Pancreas (tissue), 10 donors: ENCODE measurements around the gene SPATS2. TPM values are rescaled to one million over a fixed set of nuclear protein-coding genes. Genes with fewer than 3 reads are reported as not detected.

Source experiments
- ATAC-seq, 4 donors: fragments of 200-7000 bp; cut with Tn5 transposase; one replicate each; pipeline versions ENCODE4 v1.8.0 to v1.9.1; 2020; ENCODE audit warnings: mild to moderate bottlenecking in 4 of 4, moderate library complexity in 4 of 4
- DNase-seq, 6 donors: peaks; one replicate each; pipeline ENCODE4 v3.0.0-alpha.2; 2020
- FAIRE-seq: peaks from 2 replicates; lab custom pipeline; 2012; peaks lifted over from hg19 to GRCh38; lab: Jason Lieb, UNC
- H3K27ac ChIP-seq, 4 donors: fragments of 200-600 bp; sonication (generic); 1 replicate in 3 of 4; 2 replicates in 1 of 4; pipeline versions ENCODE4 v1.5.0 to v1.8.0; 2020
- H3K27me3 ChIP-seq, 4 donors: fragments of 200-600 bp; one replicate each; pipeline ENCODE4 v1.8.0; 2021
- H3K36me3 ChIP-seq, 3 donors: fragments of 200-600 bp; sonication (generic) in 1 of 3; one replicate each; pipeline versions ENCODE4 v1.5.0 to v1.8.0; 2020 to 2021
- H3K4me1 ChIP-seq, 3 donors: fragments of 200-600 bp; one replicate each; pipeline ENCODE4 v1.8.0; 2021
- H3K4me3 ChIP-seq, 4 donors: fragments of 200-600 bp; sonication (generic) in 2 of 4; one replicate each; pipeline versions ENCODE4 v1.5.0 to v1.8.0; 2020 to 2021
- H3K9me3 ChIP-seq, 4 donors: fragments of 200-600 bp; one replicate each; pipeline ENCODE4 v1.8.0; 2021
- WGBS, 2 donors: extraction: QIAGEN DNeasy Blood & Tissue Kit; methylation state at CpG; one replicate each; pipeline ENCODE4 v1.1.7; 2013; 5-methylcytosine and 5-hydroxymethylcytosine counted together
- intact Hi-C, 3 donors: fragments of 100-400 bp; cut with DNase I; formaldehyde crosslinking; loops; one replicate each; pipeline versions ENCODE4 v1.11.1 to v1.14.2; 2022
- polyA plus RNA-seq, 2 donors: library from polyadenylated mRNA; stranded (reverse); fragments of 200-250 nt; gene quantifications; one replicate each; pipeline ENCODE4 v1.2.3, GENCODE V29; 2013
- total RNA-seq, 6 donors: library from RNA; stranded (reverse); fragmentation: NEBNext Ultra II Directional in 4 of 6; extraction: Animal tissue kit (Norgen Biotek cat#: 25700) in 4 of 6; gene quantifications; one replicate each; pipeline versions ENCODE4 v1.2.1 to v1.2.4, GENCODE V29; 2021 to 2023
- TF ChIP-seq, protein P1 (sequence below), 4 donors: fragments of 200-600 bp; sonication (generic) in 3 of 4; IDR thresholded peaks; one replicate each; pipeline versions ENCODE4 v1.5.0 to v1.8.0; 2021; ENCODE audit warnings: antibody characterized with exemption in 4 of 4
- donor health status: healthy with polysubstance abuse.
- donor health status: DM: no; HTN: no; CAD: no; lungs with moderate emphysema.
- donor health status: DM: no; HTN: no; CAD: no.
- donor health status: control.
- donor health status: control.
- donor health status: Bipolar disorder and iron deficiency.
- donor health status: DM: yes; HTN: yes; CAD: no.
- donor health status: DM: no; HTN: no; CAD: no.
- donor health status: DM: no; HTN: no; CAD: no.
- donor health status: DM: yes; HTN: yes; CAD: no.

The SPATS2 gene
- total and polyA plus RNA-seq, 8 donors = 7.2 to 12.5 (median 9.4) TPM

DNA sequence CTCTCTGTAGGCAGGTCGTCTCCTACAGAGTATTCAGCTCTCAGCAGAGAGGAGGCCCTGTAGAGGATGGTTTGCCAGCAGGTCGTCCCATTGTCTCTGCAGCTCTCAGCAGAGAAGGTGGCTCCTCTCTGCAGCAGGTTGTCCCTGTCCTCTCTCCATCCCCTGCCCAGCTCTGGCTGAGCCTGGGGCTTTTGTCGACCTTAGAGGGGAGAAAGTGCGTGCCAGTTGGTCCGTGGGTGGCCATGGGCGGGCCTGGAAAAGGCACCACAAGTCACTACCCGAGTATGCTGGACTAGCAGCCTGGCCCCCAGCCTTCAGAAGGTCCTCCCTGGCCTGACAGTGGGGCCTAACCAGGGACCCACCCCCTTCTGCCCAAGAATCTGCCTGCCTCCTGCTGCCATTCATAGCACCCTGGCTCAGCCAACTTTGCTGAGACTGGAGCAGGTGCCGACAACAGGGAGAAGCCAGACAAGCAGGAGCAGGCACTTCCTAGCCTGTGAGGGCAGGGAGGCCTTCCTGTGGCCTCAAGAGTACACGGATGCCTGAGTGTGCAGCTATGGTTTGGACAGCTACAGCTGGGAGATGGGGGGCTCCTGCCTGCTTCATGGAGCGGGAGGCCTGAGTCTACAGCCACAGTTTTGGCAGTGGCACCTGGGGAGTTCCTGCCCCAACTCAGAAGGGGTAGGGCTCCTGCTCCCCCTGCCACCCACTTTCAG lies 111.8 kb downstream of the SPATS2 start:
- no peak overlapping the region for H3K27ac ChIP-seq
- TF ChIP-seq, protein P1, sequence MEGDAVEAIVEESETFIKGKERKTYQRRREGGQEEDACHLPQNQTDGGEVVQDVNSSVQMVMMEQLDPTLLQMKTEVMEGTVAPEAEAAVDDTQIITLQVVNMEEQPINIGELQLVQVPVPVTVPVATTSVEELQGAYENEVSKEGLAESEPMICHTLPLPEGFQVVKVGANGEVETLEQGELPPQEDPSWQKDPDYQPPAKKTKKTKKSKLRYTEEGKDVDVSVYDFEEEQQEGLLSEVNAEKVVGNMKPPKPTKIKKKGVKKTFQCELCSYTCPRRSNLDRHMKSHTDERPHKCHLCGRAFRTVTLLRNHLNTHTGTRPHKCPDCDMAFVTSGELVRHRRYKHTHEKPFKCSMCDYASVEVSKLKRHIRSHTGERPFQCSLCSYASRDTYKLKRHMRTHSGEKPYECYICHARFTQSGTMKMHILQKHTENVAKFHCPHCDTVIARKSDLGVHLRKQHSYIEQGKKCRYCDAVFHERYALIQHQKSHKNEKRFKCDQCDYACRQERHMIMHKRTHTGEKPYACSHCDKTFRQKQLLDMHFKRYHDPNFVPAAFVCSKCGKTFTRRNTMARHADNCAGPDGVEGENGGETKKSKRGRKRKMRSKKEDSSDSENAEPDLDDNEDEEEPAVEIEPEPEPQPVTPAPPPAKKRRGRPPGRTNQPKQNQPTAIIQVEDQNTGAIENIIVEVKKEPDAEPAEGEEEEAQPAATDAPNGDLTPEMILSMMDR (IDR thresholded peaks at IDR 0.05) = no peak
- H3K27me3 ChIP-seq = no peaks in the 10 kb centered on the region
- no peak overlapping the region for H3K4me3 ChIP-seq
- no peak for FAIRE-seq
- no peaks in the 10 kb centered on the region for H3K36me3 ChIP-seq
- DNase-seq = peak in 1 of 6 donors; percentile 58
- no peaks in the 10 kb centered on the region for H3K4me1 ChIP-seq
- ATAC-seq = no peak
- no peaks in the 10 kb centered on the region for H3K9me3 ChIP-seq
- intact Hi-C loops = no loop called here
- WGBS, 2 donors = 80 to 81% methylated on average over 10 of the region's 10 CpGs

DNA sequence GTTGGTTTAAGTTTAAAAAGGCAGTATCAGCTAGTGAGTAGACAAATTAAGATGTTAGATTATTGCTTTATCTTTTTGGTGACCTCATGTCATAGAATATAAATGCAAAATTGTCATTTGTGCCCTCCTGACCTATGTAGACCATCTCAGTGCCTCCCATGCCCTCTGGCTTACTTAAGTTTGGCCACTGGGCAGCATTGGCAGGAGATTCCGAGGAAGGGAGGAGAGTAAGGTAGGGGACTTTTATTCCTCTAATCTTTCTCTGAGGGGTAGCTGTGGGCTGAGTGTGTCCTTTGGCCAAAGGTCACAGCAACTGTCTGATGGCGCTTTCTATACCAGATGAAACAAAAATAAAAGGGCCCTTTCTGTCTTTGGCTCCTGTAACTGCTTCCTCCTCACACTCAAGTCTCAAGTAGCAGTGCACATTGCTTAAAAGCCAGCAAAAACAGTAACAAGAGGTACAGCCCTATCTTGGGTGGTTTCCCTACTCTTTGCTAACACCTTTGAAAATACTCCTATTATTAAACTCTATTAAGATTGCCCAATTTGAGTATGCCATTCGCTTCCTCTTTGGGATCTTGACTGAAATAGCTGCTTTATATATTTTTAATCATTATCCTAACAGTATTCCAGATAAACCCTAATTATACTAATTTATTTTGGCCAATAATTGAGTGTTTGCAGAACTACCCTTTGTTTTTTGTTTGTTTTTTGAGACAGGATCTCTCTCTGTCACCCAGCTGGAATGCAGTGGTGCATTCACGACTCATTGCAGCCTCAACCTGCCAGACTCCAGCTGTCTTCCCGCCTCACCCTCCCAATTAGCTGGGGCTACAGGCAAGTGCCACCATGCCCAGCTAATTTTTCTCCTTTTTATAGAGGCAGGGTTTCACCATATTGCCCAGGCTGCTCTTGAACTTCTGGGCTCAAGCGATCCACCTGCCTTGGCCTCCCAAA lies 115.1 kb downstream of the SPATS2 start:
- intact Hi-C loops = no loop called here
- Histone ChIP-seq H3K9me3 (no peaks in the 10 kb centered on the region), H3K4me1 (no peaks in the 10 kb centered on the region), H3K4me3 (no peak overlapping the region), H3K36me3 (no peaks in the 10 kb centered on the region), H3K27ac (no peak overlapping the region), H3K27me3 (no peaks in the 10 kb centered on the region)
- DNase-seq = no peak
- no peak for ATAC-seq
- WGBS, 2 donors = 73 to 85% methylated on average over 6 of the region's 6 CpGs
- no peak for FAIRE-seq
- TF ChIP-seq, protein P1 (IDR thresholded peaks at IDR 0.05) = no peak

DNA sequence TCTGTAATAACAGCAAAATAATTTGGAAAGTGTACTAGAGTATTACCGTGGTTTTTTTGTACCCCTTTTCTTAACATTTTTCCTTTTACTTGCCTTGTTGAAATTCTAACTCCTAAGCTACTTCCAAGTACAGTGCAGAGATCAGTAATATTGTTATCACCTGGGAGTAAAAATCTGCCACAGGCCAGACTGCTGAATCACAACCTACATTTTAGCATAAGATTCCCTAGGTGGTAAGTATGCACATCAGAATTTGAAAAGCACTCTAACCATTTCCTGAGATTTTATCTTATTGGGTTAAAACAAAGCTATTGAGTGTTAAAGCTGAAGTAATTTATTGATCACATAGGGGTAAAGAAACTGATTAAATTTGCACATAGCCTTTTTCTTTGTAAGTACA lies 116.4 kb downstream of the SPATS2 start:
- FAIRE-seq = no peak
- intact Hi-C loops = no loop called here
- WGBS, 2 donors = 78 to 80% methylated on average over 1 of the region's 1 CpG

DNA sequence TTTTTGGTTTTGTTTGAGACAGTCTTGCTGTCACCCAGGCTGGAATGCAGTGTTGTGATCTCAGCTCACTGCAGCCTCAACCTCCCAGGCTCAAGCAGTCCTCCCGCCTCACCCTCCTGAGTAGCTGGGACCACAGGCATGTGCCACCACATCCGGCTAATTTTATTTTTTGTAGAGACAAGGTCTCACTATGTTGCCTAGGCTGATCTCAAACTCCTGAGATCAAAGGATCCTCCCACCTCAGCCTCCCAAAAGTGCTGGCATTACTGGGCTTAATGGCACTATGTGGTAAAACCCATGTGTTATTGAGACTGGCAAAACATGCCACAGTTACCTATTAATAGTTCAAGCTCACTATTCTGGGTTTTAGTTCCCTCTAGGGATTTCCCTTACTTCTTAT lies 120.3 kb downstream of the SPATS2 start:
- ATAC-seq (no peak), DNase-seq (no peak), FAIRE-seq (no peak)
- Histone ChIP-seq H3K36me3 (no peaks in the 10 kb centered on the region), H3K27ac (no peak overlapping the region), H3K27me3 (no peaks in the 10 kb centered on the region), H3K4me1 (no peaks in the 10 kb centered on the region), H3K4me3 (no peak overlapping the region), H3K9me3 (no peaks in the 10 kb centered on the region)
- 96 to 100% methylated on average over 2 of the region's 2 CpGs for WGBS, 2 donors
- TF ChIP-seq, protein P1 (IDR thresholded peaks at IDR 0.05) = no peak
- intact Hi-C loops = no loop called here

More for the DNA sequence above, 116.4 kb downstream of the SPATS2 start:
- no peak for DNase-seq
- Histone ChIP-seq H3K4me3 (no peak overlapping the region), H3K4me1 (no peaks in the 10 kb centered on the region), H3K9me3 (no peaks in the 10 kb centered on the region), H3K27me3 (no peaks in the 10 kb centered on the region), H3K36me3 (no peaks in the 10 kb centered on the region), H3K27ac (no peak overlapping the region)
- TF ChIP-seq, protein P1 (IDR thresholded peaks at IDR 0.05) = no peak
- no peak for ATAC-seq
